ENCODE measurements around the gene HOXB9.

HOXB9 gene

DNA sequence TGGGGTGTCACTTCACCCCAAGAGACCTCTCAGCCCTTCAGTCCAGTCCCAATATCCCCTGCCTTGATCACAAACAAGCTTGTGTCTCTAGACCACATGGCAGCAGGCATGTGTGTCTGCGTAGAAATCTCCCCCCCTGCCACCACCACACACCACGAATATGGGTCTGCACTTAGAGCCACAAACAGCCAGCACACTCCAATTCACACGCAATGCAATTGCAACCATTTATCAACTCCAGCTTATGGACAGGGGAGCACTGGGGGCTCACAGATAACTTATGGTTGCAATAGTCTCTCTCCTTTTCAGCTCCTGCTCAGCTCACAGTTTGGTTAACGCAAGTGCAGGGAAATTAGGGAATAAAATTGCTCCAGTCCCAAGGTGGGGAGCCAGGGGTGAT, 2.6 kb downstream of the HOXB9 start:
- no peak for DNase-seq

DNA sequence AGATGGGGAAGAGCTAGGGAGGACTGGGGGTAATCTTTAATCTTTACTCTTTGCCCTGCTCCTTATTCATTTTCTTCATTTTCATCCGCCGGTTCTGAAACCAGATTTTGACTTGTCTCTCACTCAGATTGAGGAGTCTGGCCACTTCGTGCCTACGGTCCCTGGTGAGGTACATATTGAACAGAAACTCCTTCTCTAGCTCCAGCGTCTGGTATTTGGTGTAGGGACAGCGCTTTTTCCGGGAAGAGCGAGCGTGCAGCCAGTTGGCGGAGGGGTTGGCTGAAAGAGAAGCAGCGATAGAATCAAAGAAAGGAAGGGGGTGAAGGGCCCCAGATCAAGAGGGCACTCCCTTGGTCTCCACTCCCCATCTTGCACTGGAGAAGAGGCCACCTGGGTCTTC, 3.3 kb downstream of the HOXB9 start:
- no peak for DNase-seq

DNA sequence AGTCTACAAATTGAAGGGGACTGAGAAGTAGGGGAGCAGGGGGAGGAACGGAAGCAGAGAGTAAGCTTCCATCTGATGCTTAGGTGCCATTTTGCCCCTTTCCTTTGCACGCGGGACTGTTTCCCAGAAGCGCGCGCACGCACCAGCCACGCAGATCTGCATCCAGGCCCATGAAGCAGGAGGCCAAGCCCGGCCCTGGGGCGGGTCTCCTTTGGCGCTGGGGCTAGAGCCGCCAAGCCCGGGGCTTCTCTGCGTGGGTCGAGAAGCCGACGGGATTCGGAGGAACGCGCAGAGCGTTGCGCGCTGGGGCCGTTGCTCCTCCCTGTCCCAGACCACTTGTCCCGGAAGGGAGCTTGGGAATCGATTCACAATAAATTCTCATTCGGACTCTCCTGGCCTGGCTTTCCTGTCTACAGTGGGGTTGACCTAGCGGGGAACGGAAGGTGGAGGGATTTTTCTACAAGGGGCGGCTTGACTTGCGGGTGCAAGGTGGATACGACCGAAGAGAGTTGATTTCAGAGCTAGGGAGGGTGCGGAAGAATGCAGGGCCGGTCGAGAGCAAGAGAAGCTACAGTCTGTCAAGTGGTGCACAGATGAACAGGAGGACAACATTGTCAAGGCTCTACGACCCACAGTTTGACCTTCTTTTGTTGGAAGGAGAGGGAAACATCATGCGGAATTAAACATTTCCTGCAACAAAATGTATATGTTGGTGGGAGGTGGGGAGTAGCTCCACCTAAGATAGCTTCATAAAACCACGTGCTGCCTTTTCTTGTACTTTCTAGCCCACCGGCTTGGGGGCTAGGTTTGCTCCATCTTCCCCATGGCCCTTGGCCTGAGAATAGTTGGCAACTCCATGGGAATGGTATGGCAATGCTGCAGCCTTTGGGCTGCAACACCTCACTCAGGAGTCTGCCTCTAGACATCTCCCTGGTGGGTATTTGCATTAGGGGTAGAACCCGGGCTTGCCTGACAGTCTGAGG, 4.5 kb downstream of the HOXB9 start:
- no peak for DNase-seq

DNA sequence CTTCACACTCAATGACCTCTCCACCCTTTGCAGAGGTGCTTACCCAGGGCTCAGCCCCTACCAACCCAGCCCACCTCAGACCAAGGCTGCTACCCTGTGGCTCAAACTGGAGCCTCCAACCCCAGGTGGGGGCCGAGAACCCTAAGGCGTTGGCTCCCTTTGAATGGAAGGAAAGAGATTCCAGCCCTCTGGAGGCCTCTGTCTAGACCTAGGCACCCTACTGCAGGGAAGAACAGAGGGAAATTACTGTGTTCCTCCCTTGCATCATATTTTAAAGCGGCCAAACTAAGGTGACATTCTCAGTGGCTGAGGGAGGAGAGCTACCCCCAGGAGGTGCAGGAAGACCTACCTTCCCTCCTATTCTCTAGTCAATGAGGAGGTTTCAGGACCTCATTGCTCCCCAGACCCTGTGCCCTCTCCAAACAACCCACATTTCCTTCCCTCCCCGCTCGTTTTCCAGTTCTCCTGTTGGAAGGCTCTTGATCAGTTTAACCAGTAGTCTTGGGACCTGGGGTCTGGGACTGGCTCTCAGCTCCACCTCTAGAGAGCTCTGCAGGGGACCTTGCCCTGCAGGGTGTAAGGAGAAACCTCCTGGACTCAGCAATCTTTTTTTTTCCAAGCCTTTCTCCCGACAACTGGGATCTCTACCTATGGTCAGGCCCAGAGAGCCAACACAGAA, 5.6 kb downstream of the HOXB9 start:
- no peak for DNase-seq

DNA sequence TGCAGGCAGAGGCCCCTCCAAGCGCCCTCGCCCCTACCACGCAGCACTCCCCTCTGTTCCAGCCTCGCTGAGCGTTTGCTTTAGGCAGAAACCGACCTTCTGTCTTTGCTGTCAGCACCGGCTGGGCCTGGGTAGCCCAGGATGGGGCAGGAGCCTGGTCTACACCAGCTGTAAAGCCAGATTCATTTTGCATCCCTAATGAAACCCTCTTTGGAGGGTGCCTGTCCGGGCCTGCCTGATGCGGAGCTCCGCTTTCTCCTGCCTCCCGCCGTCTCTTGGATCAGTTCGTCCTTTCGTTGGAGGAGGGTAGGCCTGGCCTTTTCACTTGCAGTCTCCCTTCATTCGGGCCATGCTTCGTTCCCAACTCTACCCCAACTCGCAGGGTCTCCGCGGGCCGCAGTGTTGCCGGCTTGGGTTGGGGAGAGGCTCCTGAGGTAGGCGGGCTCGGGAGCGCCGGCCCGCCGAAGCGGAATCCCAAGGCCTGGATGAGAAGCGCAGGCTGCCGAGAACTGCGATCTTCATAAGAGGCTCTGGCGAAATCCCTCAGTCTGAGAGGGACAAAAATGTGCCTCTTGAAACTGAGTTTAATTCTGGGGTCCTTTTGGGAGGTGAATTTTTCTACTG, 6.2 kb downstream of the HOXB9 start:
- DNase-seq, result no peak

DNA sequence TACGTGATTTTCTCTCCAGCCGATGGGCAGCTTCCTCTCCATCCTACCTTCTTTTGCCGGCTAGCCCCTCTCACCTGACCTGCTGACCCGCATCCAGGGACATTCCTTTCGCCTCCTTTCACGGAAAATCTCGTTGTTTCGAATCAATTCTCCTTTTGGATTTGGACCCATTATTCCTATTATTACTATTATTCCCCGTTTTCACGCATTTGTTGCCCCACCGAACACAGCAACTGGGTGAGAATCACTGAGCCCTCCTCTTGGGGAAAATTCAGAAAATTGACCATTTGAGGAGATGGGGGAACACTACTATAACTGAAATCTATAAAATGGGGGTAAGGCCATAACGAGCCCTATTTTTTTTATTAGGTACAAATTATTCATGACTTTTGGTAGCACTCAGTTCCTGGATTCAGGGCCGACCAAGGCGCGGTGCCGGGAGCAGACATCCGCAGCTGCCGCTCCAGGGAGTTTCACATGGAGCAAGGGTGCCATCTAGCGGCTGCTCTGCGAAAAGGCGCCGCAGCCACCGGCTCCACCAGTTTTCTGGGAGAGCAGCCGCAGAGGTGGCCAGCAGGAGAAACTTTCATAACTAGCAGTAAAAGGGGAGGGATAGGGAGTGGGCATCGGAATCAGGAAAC, 7.8 kb downstream of the HOXB9 start:
- DNase-seq, result peak in 1 of 2 experiments; percentile 78

DNA sequence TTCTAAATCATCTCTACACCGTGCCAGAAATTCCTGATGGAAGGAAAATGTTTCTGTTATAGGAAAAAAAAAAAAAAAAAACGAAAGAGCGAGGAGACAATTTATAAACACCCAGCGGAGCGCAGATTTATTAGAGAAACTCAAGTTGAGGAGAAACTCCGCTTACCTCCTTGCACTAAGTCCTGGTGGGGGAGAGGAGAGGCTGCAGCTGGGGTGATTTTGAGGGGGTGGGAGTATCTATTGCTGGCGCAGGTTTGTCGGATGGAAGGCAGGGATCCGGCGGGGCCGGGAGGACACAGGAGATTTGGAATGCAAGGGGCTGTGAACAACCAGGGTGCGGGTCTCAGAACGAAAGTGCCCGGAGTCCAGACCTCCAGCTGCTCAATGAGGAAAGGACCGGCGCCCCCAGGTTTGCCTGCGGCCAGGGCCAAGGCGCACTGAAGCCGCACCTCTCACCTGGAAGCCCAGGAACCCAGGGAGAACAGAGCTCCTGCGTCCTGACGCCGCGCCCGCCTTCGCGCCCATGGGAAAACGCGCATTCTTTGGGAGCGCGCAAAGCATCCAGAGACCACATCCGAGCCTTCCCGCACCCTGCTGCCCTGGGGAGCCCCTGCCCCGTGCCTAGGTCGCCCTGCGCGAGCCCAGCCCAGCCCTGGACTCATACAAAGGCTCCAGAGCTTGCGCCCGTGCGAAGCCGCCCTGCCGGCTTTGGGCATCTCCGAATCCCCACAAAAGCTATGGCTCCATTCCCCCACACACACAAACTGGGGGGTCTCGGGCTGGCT, 8.5 kb downstream of the HOXB9 start:
- DNase-seq, result no peak

DNA sequence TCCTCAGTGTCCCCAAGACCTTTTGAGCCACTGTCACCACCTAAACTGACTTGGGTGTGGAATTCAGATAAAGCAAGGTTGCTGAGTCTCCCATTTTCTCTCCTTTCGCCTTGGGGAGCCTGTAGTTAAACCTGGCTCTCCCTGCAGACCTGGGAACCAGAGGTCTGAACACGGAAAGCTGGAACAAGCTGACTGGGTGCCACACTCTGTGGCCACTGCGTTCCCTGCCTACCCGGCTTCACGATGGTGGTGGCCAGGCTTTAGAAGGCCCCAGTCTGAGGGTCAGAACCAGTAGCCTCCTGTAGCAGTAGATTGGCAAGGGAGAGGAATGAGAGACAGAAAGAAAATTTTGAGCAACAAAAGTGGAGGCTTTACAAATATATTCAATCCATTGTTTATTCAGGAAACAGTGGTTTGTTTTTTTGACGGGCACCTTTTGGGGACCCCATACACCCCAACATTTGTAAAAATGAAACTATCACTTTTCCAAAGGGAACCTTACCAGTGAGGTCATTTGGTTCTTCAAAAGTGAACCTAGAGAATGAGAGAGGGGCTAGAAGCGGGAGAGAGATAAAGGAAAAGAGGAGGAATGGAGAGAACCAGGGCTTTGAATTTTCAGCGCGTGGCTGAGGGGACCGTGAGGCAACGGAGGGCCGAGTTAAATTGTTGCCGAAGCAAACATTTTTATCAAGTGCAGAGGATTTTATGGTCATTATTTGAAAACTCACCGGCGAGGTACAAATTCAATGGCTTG, 9.3 kb downstream of the HOXB9 start:
- DNase-seq, result no peak

DNA sequence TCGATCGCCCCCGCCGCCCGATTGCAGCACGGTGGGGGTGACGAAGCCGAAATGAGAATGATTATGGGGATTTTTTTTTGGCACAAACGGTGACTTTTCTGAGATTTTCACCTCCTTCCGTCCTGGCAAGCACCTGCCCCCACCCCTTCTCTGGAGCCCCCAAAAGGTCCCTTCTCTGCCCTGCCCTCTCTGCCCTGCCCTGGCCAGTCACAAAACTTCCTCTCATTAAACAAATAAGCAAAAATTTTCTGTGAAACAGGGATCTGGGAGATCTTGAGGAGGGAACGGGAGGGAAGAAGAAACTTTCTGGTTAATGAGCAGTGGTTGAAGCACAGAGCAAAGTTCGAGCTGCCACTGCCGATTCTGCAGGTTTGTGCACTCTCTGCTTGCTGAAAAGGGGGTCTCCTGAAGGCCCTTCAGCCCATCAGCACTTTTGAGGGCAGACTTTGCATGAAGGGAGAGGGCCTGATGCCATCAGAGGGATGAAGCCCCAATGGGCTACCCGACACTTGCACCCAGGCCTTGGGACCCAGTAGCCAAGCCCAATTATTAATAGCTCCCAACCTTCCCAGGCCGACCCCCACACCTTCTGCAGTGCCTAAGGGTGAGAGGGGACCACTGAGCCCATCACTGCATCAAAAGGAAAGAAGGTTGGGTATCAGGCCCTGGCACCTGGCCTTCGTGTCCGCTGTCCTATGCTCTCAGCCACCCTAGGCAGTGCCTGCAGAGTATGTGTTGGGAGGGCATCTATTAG, 10.0 kb downstream of the HOXB9 start:
- no peak for DNase-seq

DNA sequence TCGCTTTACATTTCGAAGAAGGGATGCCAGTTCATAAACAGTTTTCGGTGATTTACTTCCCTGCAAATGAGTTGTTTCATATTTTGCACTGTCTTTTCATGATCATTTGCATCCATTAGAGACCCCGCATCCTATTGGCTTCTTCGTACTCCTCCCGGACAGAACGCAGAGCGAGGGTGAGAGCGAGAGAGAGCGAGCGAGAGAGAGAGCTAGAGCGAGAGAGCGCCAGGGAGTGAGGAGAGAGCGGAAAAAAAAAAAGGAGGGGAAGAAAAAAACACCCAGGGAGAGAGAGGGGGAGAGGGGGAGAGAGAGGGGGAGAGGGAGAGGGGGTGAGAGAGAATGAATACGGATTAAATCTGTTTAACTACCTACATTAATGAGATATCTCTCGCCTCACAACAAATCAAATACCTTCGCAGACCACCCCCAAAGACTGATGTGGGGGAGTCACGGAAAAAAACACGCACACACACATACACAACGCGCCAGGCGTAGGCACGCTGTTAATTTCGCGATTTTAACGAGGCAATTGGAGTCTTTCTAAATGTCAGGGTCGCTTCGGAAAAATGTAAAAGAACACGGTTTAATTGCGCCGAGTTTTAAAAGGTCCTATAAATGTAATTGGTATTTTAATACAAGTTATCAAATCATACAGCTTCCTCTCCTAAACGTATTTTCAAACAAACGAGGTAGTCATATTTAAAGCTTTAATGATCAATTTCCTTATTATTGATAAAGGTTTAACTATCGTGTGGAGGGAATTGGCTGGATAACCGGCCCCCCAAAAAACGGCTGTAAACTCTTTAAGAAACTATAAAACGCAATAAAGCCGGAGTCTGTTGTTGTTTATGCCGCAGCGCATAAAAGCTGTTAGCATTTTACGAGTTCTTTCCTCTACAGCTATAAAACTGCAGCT, 10.9 kb downstream of the HOXB9 start, which contains the start of gene HOXB8:
Gene HOXB8 (minus strand): TSS at position 246 of the 916 bp plus-strand sequence. CDS start 588 bp downstream, outside the sequence.
- DNase-seq, result no peak

DNA sequence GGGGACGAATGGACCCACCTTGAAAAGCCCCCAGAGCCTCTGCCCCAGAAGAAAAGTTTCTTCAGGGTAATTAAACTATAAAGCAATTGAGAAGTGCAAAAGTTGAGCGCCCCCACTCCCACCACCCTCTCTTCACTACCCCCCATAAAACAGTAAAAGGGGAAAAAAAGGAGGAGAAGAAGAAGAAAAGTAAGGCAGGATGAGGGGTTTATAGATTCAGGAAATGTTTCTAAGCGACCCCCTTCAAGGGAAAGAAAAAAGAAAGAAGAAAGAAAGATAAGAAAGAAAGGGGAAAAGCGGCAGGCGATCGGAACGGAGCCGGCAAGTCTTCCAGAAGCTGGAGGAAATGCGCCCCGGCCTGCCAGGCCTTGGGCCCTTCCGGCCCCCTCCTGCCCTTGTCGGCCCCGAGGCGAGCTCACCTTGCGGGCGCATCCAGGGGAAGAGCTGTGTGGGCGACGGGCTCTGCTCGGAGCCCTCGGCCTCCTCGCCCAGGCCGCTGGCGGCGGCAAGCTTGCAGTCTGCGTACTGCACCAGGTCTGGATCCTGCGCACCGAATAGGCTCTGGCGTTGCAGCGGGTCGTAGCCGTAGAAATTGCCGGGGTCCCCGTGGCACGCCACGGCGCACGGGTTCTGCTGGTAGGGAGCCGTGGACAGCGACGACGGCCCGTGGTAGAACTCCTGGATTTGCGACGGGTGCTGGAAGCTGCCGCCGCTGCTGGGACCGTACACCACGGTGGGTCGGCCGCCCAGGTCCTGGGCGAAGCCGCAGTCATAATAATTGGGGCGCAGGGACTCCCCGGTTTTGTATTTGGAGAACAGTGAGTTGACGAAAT, 12.1 kb downstream of the HOXB9 start:
- no peak for DNase-seq

DNA sequence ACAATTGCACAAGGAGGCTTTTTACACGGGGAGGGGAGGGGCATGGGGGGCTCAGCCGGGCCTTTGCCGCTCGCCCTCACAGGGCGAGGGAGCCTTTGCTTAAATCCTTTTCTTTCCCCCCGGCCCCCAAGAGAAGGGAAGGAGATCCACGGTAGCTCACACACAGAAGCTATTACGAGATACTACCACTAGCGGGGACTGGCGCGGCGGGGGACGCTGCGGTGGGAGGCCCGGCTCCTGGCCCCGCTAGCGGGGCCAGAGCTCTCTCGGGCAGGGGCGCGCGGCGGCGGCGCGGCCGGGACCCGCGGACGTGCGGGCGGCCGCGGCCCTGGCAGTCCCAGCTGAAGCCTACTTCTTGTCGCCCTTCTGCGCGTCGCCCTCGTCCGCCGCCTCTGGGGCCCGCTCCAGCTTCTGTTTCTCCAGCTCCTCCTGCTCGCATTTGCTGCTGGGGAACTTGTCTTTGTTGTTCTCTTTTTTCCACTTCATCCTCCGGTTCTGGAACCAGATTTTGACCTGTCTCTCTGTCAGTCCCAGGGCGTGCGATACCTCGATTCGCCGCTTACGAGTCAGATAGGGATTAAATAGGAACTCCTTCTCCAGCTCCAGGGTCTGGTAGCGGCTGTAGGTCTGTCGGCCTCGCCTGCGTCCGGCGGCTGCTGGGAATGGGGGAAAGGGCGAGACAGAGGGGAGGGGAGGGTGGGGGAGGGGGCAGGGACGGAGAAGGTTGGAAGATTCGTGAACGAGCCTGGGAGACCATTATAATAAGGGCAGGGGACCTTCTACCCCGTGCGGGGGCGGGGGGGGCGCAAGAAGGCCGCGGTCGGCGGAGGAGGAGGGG, 13.1 kb downstream of the HOXB9 start:
- peak in 1 of 2 experiments; percentile 40 for DNase-seq

DNA sequence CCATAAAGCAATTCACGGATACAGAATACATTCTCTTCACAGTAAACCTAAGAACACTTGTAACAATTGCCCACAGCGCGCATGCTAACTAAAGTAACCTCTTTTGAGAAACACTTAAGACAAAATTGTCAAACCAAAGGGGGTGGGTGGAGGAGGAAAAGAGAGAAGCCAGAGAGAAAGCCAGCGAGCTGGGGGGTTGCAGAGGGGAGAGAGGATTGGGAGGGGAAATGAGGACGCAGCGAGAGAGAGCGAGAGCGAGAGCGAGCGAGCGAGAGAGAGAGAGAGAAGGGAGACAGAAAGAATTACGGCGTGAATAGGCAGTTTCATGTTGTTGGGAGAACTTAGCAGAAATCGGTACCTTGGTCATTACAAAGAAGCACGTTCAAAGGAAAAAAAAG, 13.7 kb downstream of the HOXB9 start:
- no peak for DNase-seq

DNA sequence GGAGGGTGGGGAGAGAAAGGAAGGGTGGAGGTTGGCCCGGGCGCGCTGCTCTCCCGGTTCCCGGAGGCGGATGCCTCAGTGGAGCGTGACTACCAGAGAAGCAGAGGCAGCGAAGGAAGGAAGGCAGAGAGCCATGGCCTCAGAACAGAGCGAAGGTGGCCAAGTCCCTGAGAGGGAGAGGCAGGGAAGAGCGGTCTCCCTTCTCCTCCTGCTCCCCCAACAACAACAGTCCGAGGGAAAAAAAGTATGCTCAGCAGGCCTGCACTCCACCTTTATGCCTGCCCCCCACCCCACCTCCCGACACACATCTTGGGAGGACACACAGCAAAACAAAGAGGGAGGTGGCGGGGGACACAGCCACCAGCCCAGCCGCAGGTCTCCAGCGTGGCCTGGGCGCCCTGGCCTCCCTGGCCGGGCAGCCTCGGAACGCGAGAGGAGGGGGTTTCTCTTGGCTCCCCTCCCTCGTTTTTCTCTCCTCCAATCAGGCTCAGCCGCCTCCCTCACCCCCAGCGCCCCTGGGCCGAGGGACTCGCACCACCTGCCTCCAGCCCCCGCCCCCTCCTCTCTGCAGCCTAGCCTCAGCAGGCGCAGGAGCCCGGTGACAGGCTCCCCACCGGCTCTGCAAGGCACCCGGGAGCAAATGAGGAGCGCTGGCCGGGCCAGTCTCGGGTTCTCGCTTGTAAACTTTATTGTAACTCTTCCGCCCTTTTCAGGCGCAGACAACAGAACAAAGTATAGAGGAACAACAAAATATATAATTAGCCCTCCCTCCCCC, 14.3 kb downstream of the HOXB9 start:
- no peak for DNase-seq

DNA sequence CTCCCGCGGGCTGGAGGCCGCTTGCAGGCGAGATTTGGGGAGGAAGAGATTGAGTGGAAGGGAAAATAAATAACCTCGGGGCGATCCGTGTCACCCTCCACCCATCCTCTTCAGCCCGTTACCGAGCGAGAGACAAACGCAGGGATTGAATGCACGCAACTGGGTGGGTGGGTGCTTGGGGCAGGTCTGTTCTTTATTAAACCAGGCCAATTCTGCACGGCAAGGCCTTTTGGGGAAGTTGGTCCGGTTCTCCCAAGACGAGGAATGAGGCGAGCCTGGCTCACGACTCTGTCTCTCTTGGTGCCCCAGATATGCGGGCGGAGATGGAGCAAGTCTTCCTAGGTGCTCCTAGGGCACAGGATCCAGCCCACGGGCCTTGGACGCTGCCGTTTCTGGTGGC, 14.9 kb downstream of the HOXB9 start:
- no peak for DNase-seq

DNA sequence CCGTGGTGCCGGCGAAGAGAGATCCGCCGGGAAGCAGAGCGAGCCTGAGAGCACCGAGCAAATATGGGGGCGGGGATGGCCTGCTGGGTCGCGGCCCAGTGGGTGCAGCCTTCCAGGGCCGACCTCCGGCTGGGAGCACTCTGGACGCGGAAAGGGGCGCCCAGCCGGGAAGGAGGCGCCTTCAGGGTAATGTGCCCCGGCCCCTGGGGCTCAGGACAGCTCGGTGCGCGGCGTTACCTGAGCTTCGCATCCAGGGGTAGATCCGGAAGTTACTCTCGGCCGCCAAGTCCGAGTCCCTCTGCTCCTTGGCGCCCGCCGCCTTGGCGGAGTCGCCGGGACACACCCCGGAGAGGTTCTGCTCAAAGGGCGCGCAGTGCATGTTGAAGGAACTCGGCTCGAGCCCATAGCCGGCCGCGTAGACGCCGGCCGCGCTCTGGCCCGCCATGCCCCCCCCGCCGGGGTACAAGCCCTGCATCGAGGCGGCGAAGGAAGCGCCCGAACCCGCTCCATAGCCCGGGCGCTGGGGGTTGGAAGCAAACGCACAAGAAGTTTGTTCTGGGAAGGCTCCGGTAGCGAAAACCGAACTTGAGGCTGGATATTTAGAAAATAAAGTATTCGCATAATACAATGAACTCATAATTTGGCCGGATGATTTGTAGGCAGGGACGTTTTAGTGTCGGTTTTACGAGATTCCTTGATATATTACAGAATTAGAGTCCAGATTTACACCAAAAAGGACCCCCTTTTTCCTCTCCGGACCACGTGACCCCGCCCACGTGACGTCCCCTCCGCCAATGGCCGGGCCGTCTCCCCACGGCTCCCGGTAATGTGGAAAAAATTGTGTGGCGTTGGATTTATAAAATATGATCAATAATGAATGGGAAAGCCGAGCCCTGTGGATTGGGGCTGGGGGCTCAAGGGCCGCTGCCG, 15.6 kb downstream of the HOXB9 start, which contains the start of gene HOXB7:
Gene HOXB7 (minus strand): TSS at position 736 of the 930 bp plus-strand sequence. CDS start 99 bp downstream, at position 637.
- peak; percentile 47 to 63 for DNase-seq
